ENCODE measurements around the gene RAB11FIP2.

RAB11FIP2 gene

GRCh38 chr10:118033905-118034304 lies 12.8 kb downstream of the RAB11FIP2 start:
- no peak for DNase-seq

GRCh38 chr10:118032564-118032963 lies 14.2 kb downstream of the RAB11FIP2 start:
- no peak for DNase-seq

- no peak for DNase-seq
These were observed 15.2 kb downstream of the RAB11FIP2 start for GRCh38 chr10:118031351-118032075.

GRCh38 chr10:118028619-118029018 lies 18.1 kb downstream of the RAB11FIP2 start:
- no peak for DNase-seq

- no peak for DNase-seq
These were observed 19.3 kb downstream of the RAB11FIP2 start for GRCh38 chr10:118027397-118027796.

- no peak for DNase-seq
These were observed 19.8 kb downstream of the RAB11FIP2 start for GRCh38 chr10:118026936-118027335.

- DNase-seq = no peak
These were observed 26.4 kb downstream of the RAB11FIP2 start for GRCh38 chr10:118020365-118020764.

- no peak for DNase-seq
These were observed 28.9 kb downstream of the RAB11FIP2 start for GRCh38 chr10:118017850-118018249.

GRCh38 chr10:118017071-118017740 lies 29.5 kb downstream of the RAB11FIP2 start:
- DNase-seq = no peak

GRCh38 chr10:118012952-118013525 lies 33.7 kb downstream of the RAB11FIP2 start:
- no peak for DNase-seq

GRCh38 chr10:118007773-118008172 lies 39.0 kb downstream of the RAB11FIP2 start:
- no peak for DNase-seq

- no peak for DNase-seq
These were observed 43.6 kb downstream of the RAB11FIP2 start for GRCh38 chr10:118003126-118003525.

- DNase-seq = no peak
These were observed 44.2 kb downstream of the RAB11FIP2 start for GRCh38 chr10:118002581-118002980.

GRCh38 chr10:117997673-117998072 lies 49.1 kb downstream of the RAB11FIP2 start:
- DNase-seq = no peak

- DNase-seq = no peak
These were observed 50.0 kb downstream of the RAB11FIP2 start for GRCh38 chr10:117996709-117997108.

- DNase-seq = no peak
These were observed 52.0 kb downstream of the RAB11FIP2 start for GRCh38 chr10:117994771-117995170.

- DNase-seq = no peak
These were observed 53.6 kb downstream of the RAB11FIP2 start for GRCh38 chr10:117993166-117993565.

- DNase-seq = no peak
These were observed 55.0 kb downstream of the RAB11FIP2 start for GRCh38 chr10:117991701-117992100.

GRCh38 chr10:117989962-117990361 lies 56.8 kb downstream of the RAB11FIP2 start:
- no peak for DNase-seq

GRCh38 chr10:117988814-117989213 lies 57.9 kb downstream of the RAB11FIP2 start:
- no peak for DNase-seq

GRCh38 chr10:117987244-117987909 lies 59.4 kb downstream of the RAB11FIP2 start:
- DNase-seq = no peak

- no peak for DNase-seq
These were observed 62.8 kb downstream of the RAB11FIP2 start for GRCh38 chr10:117983961-117984360.

Data from NCI-H345 (cell line).